Fibroblast of mammary gland (primary cell): ENCODE data around the gene PROB1.
"Not testable (repeated sequence)": the region's sequence is repeated elsewhere in the genome, so short reads cannot be mapped to it uniquely, and the experiment has no call there.

ENCODE experiments used
- DNase-seq: peaks from one replicate; pipeline ENCODE4 v3.0.0-alpha.2; 2010; ENCODE audit warnings: low read depth
- H3K4me3 ChIP-seq: 2 replicates; pipeline ENCODE4 v1.5.1; 2011; ENCODE audit warnings: low read depth, mild to moderate bottlenecking, low read length, moderate library complexity; ENCODE audit not compliant: control insufficient read depth
- CTCF ChIP-seq: conservative IDR thresholded peaks from 2 replicates; pipeline ENCODE4 v1.5.1; 2011; ENCODE audit warnings: low read depth, low read length, inconsistent platforms; ENCODE audit not compliant: control insufficient read depth, insufficient read depth

The PROB1 gene

GRCh38 chr5:139394654-139395566, at the start of gene PROB1:
Gene PROB1 (minus strand): TSS chr5:139395104. CDS start chr5:139395081, 23 bp downstream.
- H3K4me3 ChIP-seq, result peak within 1 kb of the TSS; percentile 26
- no peak for DNase-seq

GRCh38 chr5:139443831-139444453, 49.0 kb upstream of the PROB1 start:
- no peak for TF ChIP-seq CTCF
- no peak overlapping the region for H3K4me3 ChIP-seq
- DNase-seq, result peak; percentile 85

More at GRCh38 chr5:139394654-139395566, at the start of gene PROB1:
- TF ChIP-seq CTCF, result no peak

- DNase-seq, H3K4me3 ChIP-seq: not testable (repeated sequence)
Measured at GRCh38 chr5:139440416-139440815, 45.5 kb upstream of the PROB1 start.

- peak; percentile 92 for DNase-seq
- peak within 1 kb of the TSS; percentile 99 for H3K4me3 ChIP-seq
- TF ChIP-seq CTCF, result no peak
Measured at GRCh38 chr5:139439013-139439903, 44.4 kb upstream of the PROB1 start, which contains the start of gene DNAJC18. Gene DNAJC18 (minus strand): TSS chr5:139439525. CDS start chr5:139439445, 80 bp downstream.

GRCh38 chr5:139438707-139439012, 43.8 kb upstream of the PROB1 start:
- H3K4me3 ChIP-seq, result peak overlapping the region; percentile 99
- DNase-seq, result no peak
- TF ChIP-seq CTCF, result no peak

GRCh38 chr5:139435676-139436075, 40.8 kb upstream of the PROB1 start:
- no peak overlapping the region for H3K4me3 ChIP-seq
- no peak for TF ChIP-seq CTCF
- DNase-seq, result no peak

GRCh38 chr5:139431706-139432105, 36.8 kb upstream of the PROB1 start:
- no peak overlapping the region for H3K4me3 ChIP-seq
- DNase-seq, result no peak
- TF ChIP-seq CTCF, result no peak
